Bronchial epithelial cell (primary cell): ENCODE measurements around the gene CYB561D2. TPM values are rescaled to one million over a fixed set of nuclear protein-coding genes. Genes with fewer than 3 reads are reported as not detected.

Source experiments
- DNase-seq: peaks from one replicate; pipeline ENCODE4 v3.0.0-alpha.2; 2010; ENCODE audit warnings: low read depth
- FAIRE-seq: peaks from 2 replicates; lab custom pipeline; 2011; peaks lifted over from hg19 to GRCh38; lab: Jason Lieb, UNC
- H3K27me3 ChIP-seq: 2 replicates; pipeline ENCODE4 v1.5.1; 2011; ENCODE audit warnings: low read length; ENCODE audit not compliant: control insufficient read depth, insufficient read depth
- H3K36me3 ChIP-seq: 2 replicates; pipeline ENCODE4 v1.5.1; 2011; ENCODE audit warnings: low read length; ENCODE audit not compliant: control insufficient read depth, insufficient read depth
- H3K4me3 ChIP-seq: 2 replicates; pipeline ENCODE4 v1.5.1; 2011; ENCODE audit warnings: mild to moderate bottlenecking, low read depth, low read length, control low read depth
- total RNA-seq: library from RNA; depleted of rRNA; stranded (reverse); fragments of >200 nt; gene quantifications from 2 replicates; pipeline ENCODE4 v1.2.1, GENCODE V29; 2014
- TF ChIP-seq, protein P1 (sequence below): IDR thresholded peaks from 2 replicates; pipeline ENCODE4 v1.5.1; 2011; ENCODE audit warnings: mild to moderate bottlenecking, moderate library complexity, low read length, control low read depth, inconsistent platforms; ENCODE audit not compliant: insufficient read depth, severe bottlenecking

Gene CYB561D2
- total RNA-seq, 1 donor from 2014 or later = 22.1 TPM

DNA sequence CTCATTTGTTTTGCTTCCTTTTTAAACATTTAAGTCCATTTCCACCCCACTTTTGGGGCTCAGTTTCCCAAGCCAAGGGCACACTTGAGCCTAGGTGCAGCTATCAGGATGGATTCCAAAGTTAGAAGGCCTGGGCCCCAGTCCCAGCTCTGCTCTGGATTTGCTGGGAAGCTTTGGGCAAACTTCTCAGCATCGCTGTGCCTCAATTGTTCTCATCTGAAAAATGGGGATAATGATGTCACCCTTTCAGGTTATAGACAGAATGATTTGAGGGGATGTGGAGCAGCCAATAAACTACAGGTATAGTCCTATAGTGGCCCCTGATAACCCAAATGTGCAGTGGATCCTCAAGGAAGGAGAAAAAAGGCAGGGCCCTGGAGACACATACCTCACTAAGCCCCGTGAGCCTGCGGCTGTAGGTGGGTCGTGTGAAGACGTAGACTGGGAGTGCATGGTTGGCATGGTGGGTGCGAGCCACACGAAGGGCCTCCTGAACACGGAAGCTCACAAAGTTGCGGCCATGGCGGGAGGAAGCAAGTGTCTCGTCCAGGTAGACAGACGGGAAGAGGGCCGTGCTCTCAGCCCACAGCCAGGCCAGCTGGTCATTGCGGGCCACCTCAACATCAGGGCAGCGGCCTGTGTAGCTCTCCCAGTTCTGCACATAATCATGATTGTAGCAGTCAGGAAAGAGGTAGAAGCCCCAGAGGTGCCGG, 31.3 kb upstream of the CYB561D2 start:
- Histone ChIP-seq H3K36me3 (peaks cover 26% of the 10 kb centered on the region), H3K4me3 (no peak overlapping the region), H3K27me3 (no peaks in the 10 kb centered on the region)
- FAIRE-seq (peak; percentile 72), DNase-seq (no peak)
- TF ChIP-seq, protein P1, sequence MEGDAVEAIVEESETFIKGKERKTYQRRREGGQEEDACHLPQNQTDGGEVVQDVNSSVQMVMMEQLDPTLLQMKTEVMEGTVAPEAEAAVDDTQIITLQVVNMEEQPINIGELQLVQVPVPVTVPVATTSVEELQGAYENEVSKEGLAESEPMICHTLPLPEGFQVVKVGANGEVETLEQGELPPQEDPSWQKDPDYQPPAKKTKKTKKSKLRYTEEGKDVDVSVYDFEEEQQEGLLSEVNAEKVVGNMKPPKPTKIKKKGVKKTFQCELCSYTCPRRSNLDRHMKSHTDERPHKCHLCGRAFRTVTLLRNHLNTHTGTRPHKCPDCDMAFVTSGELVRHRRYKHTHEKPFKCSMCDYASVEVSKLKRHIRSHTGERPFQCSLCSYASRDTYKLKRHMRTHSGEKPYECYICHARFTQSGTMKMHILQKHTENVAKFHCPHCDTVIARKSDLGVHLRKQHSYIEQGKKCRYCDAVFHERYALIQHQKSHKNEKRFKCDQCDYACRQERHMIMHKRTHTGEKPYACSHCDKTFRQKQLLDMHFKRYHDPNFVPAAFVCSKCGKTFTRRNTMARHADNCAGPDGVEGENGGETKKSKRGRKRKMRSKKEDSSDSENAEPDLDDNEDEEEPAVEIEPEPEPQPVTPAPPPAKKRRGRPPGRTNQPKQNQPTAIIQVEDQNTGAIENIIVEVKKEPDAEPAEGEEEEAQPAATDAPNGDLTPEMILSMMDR = no peak

DNA sequence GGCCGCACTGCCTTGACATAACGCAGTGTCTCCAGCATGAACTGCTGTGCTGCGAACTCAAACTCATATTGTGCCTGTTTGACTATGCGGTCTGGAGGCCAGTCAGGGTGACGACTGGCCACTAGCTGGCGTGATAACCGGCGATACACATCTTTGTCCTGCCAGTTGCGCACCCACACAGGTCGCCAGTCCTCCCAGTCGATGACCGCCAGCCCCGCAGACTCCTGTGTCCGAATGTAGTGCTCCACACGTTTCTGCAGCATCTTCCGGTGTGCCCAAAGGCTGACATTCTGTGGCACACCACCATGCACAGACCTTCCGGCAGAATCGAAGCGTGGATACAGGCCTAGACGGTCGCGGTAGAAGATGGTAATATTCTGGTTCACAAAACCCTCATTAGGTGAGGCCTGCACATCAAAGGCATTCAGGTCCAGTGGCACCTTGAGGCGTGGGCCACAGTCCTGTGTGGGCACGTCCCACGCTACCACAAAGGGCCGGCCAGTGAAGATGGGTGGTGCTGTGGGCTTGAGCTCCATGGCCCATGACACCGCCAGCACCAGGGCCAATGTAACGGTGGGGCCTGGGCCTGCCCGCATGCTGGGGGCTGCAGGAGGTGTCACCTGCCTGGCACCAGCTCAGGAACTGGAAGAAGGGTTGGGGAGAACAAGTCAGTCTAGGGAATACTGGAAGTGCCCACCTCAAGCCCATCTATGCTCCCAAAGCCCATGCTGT, 30.6 kb upstream of the CYB561D2 start:
- Histone ChIP-seq H3K4me3 (peak overlapping the region; percentile 61), H3K27me3 (no peaks in the 10 kb centered on the region), H3K36me3 (peaks cover 26% of the 10 kb centered on the region)
- FAIRE-seq (no peak), DNase-seq (no peak)
- TF ChIP-seq, protein P1 = no peak

DNA sequence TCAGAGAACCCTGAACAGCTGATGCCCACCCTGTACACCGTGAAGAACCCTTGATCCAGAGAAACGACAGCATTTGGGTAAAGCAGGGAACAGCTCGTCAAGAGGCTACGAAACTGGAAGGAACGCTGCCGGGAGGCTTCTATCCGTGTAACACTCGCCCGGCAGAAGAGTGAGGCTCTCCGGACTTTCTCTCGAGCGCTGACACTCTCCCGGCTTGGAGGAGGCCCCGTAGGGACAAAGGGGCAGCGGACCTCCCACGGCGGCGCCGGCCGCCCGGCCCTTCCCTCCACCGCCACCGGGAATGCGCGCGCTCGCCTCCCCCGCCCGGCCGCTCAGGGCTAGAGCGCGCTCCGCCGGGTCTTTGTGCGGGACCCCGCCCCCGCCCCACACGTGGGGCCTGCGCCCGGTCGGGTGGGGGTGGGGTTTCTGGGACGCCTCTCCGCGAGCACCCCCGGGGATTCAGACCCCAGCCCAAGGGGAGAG, 29.8 kb upstream of the CYB561D2 start:
- DNase-seq (peak; percentile 43), FAIRE-seq (no peak)
- TF ChIP-seq, protein P1 = no peak
- peak overlapping the region; percentile 61 for H3K4me3 ChIP-seq
- peaks cover 27% of the 10 kb centered on the region for H3K36me3 ChIP-seq
- no peaks in the 10 kb centered on the region for H3K27me3 ChIP-seq

DNA sequence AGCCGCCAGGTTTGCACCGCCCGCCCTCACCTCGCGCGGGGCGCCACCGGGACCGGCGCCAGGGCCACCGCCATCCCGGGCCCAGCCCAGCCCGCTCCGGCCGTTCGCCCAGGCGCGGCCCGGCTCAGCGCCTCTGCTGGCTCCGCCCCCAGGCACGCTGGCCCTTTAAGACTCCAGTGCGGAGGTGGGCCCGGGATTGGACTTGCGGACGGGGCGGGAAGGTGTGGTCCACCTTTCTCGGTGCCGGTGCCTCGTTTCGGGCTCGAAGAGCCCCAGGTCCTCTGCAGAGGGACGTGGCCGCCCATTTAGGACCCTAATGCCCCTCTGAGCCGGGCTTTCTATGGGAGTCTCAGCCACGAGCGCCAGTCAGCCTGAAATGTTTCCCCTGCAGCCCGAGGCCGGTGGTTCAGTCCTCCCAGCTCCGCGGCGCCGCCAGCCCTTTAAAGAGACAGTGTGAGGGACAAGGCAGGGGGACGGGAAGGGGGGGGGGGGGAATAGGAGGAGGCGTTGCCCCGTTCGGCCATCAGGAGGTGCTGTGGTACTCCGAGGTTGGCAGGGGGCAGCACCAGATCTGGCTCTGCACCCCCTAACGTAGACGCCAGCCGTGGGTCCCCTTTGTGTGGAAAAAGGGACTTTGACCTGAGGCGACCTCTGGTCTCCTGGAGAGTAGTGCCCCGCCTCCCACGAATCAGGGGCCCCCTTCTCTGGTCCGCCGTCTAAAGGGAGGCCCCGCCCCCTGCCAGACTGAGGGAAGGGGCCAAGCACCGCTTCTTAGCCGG, 29.1 kb upstream of the CYB561D2 start:
- TF ChIP-seq, protein P1 = peak; percentile 55
- Histone ChIP-seq H3K36me3 (peaks cover 29% of the 10 kb centered on the region), H3K4me3 (peak overlapping the region; percentile 61), H3K27me3 (no peaks in the 10 kb centered on the region)
- no peak for FAIRE-seq
- peak; percentile 69 for DNase-seq

GRCh38 chr3:50322115-50322385, 28.6 kb upstream of the CYB561D2 start:
- H3K36me3 ChIP-seq = peaks cover 29% of the 10 kb centered on the region
- no peaks in the 10 kb centered on the region for H3K27me3 ChIP-seq
- peak overlapping the region; percentile 61 for H3K4me3 ChIP-seq
- TF ChIP-seq, protein P1 = no peak
- FAIRE-seq (no peak), DNase-seq (no peak)
